Neuronal stem cell (in vitro differentiated cells): ENCODE results near the gene LCA5L.

ENCODE experiments used
- DNase-seq: peaks from one replicate; pipeline ENCODE4 v3.0.0-alpha.2; 2013; ENCODE audit warnings: low spot score
- H2AFZ ChIP-seq: one replicate; pipeline ENCODE4 v1.6.1; 2013; ENCODE audit warnings: mild to moderate bottlenecking, low read length, inconsistent platforms
- H2AK5ac ChIP-seq: 2 replicates; pipeline ENCODE4 v1.6.1; 2013; ENCODE audit warnings: low read depth, mild to moderate bottlenecking, inconsistent platforms, low read length, moderate library complexity, mixed read lengths
- H2BK120ac ChIP-seq: 2 replicates; pipeline ENCODE4 v1.6.1; 2013; ENCODE audit warnings: low read depth, mild to moderate bottlenecking, inconsistent platforms, low read length, moderate library complexity, mixed read lengths
- H2BK12ac ChIP-seq: one replicate; pipeline ENCODE4 v1.6.1; 2013; ENCODE audit warnings: low read length, inconsistent platforms
- H2BK15ac ChIP-seq: 2 replicates; pipeline ENCODE4 v1.6.1; 2013; ENCODE audit warnings: mild to moderate bottlenecking, low read length, inconsistent platforms, mixed read lengths
- H2BK5ac ChIP-seq: one replicate; pipeline ENCODE4 v1.6.1; 2013; ENCODE audit warnings: inconsistent platforms, mild to moderate bottlenecking, low read length, moderate library complexity
- H3K14ac ChIP-seq: one replicate; pipeline ENCODE4 v1.6.1; 2013; ENCODE audit warnings: low read length, inconsistent platforms
- H3K18ac ChIP-seq: 2 replicates; pipeline ENCODE4 v1.6.1; 2013; ENCODE audit warnings: low read length, inconsistent platforms
- H3K23ac ChIP-seq: 2 replicates; pipeline ENCODE4 v1.6.1; 2013; ENCODE audit warnings: low read depth, mild to moderate bottlenecking, mixed read lengths, low read length, inconsistent platforms; ENCODE audit not compliant: poor library complexity
- H3K27ac ChIP-seq: replicated peaks from 3 replicates; pipeline ENCODE4 v1.5.1; 2013; ENCODE audit warnings: low read length, inconsistent platforms
- H3K27me3 ChIP-seq, 3 experiments: 2 replicates each; pipeline ENCODE4 v1.6.1; 2013; ENCODE audit warnings: low read length in 3 of 3, mild to moderate bottlenecking in 2 of 3, inconsistent platforms in 1 of 3, low read depth in 1 of 3, mixed read lengths in 1 of 3, moderate library complexity in 1 of 3; ENCODE audit not compliant: control insufficient read depth in 3 of 3, insufficient read depth in 3 of 3
- H3K36me3 ChIP-seq, 2 donors: replicated peaks in 1 of 2; 2 replicates each; pipeline ENCODE4 v1.6.1; 2013; ENCODE audit warnings: low read length in 2 of 2; ENCODE audit not compliant: control insufficient read depth in 2 of 2, insufficient read depth in 2 of 2
- H3K4ac ChIP-seq: 2 replicates; pipeline ENCODE4 v1.6.1; 2013; ENCODE audit warnings: inconsistent platforms, mild to moderate bottlenecking, low read length, moderate library complexity
- H3K4me1 ChIP-seq, 2 donors: 1 replicate in 1 of 2; 2 replicates in 1 of 2; pipeline ENCODE4 v1.6.1; 2013; ENCODE audit warnings: low read length in 2 of 2, low read depth in 1 of 2; ENCODE audit not compliant: control insufficient read depth in 2 of 2, insufficient read depth in 1 of 2
- H3K4me2 ChIP-seq: one replicate; pipeline ENCODE4 v1.6.1; 2013; ENCODE audit warnings: mild to moderate bottlenecking, low read length, inconsistent platforms; ENCODE audit not compliant: insufficient read depth, poor library complexity, severe bottlenecking
- H3K4me3 ChIP-seq, 2 donors: 2 replicates each; pipeline ENCODE4 v1.5.1; 2013; ENCODE audit warnings: low read length in 2 of 2, mild to moderate bottlenecking in 2 of 2, inconsistent platforms in 1 of 2, moderate library complexity in 1 of 2
- H3K79me1 ChIP-seq: one replicate; pipeline ENCODE4 v1.6.1; 2013; ENCODE audit warnings: low read depth, mild to moderate bottlenecking, inconsistent platforms, low read length, moderate library complexity
- H3K9ac ChIP-seq: one replicate; pipeline ENCODE4 v1.6.1; 2013; ENCODE audit warnings: mild to moderate bottlenecking, low read depth, low read length, inconsistent platforms; ENCODE audit not compliant: poor library complexity
- H3K9me3 ChIP-seq, 2 donors: replicated peaks in 1 of 2; 2 replicates each; pipeline versions ENCODE3 to v1.6.1; 2013; ENCODE audit warnings: low read length in 2 of 2, mild to moderate bottlenecking in 2 of 2, inconsistent platforms in 1 of 2, low read depth in 1 of 2, mixed read lengths in 1 of 2, moderate library complexity in 1 of 2; ENCODE audit not compliant: control insufficient read depth in 2 of 2, insufficient read depth in 1 of 2
- H4K8ac ChIP-seq: one replicate; pipeline ENCODE4 v1.6.1; 2013; ENCODE audit warnings: low read depth, mild to moderate bottlenecking, inconsistent platforms, low read length, moderate library complexity
- H4K91ac ChIP-seq: one replicate; pipeline ENCODE4 v1.6.1; 2013; ENCODE audit warnings: low read length, low read depth, mild to moderate bottlenecking, inconsistent platforms; ENCODE audit not compliant: poor library complexity
- WGBS, 2 donors: extraction: QIAGEN DNeasy Blood & Tissue Kit; methylation state at CpG; one replicate each; pipeline ENCODE4 v1.1.7; 2013; ENCODE audit warnings: missing lambda C conversion rate in 2 of 2, mixed read lengths in 1 of 2; ENCODE audit not compliant: insufficient read length in 2 of 2, insufficient replicate concordance in 1 of 2; ENCODE audit errors: extremely low coverage in 2 of 2; 5-methylcytosine and 5-hydroxymethylcytosine counted together

The LCA5L gene

DNA sequence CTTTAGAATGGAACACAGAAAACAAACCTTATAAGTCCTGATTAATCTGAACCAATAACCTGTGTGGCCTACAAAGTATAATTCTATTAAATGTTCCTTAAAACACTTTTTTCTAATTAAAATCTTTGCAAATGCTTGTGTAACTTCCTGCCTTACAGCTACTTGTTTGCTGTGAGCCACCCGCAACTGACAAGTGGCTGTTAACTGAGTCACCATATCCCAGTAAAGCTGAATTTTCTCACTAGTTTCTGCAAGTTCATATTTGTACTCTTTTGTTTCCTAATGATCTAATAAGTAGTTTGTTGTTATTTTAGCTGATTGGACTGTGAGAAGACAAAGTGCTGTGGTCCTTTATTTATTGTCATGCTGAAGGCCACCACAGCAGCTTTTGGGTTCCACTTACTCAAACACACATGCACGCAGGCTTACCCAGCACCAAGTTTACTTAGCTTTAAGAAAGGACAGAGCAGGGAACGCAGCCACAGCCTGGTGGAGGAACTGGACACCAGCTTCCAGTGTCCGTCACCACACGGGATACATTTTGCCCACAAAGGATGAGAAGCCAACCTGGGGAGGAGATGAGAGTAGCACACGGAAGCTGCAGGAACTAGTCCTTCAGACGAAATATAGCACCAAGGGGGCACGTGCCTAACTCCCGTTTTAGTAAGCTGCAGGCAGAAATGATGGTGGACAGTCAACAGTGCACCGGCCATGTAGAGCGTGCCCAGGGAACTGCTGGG is 47.8 kb downstream of the LCA5L start:
- H2AFZ ChIP-seq, result no peak overlapping the region

DNA sequence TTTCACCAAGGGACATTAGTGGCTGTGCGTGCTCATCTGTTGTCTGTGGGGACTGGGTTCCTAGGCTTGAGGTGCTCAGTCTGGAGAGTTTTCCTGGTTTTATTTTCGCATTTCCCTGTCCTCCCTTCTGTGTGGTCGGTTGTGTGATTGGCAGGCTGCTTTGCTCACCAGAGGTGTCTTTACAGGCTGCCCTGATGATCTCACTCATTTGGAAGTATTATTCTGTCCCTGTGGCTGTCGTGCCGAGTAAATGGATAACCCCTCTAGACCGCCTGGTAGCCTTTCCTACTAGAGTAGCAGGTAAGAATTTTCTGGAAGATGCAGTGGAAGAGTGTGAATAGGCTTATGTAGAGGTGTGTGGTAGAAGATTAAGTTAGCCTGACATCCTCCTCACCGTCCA is 52.6 kb downstream of the LCA5L start:
- H3K23ac ChIP-seq, result no peak overlapping the region
- H2BK15ac ChIP-seq, result no peak overlapping the region
- H3K9ac ChIP-seq, result no peak overlapping the region
- no peak overlapping the region for H3K14ac ChIP-seq
- H2BK120ac ChIP-seq, result no peak overlapping the region
- no peak for DNase-seq
- no peak overlapping the region for H3K4me3 ChIP-seq
- H4K8ac ChIP-seq, result no peak overlapping the region
- H2BK12ac ChIP-seq, result no peak overlapping the region
- H3K4me2 ChIP-seq, result no peak overlapping the region
- no peaks in the 10 kb centered on the region for H3K27me3 ChIP-seq
- no peaks in the 10 kb centered on the region for H3K9me3 ChIP-seq
- no peak overlapping the region for H2BK5ac ChIP-seq
- peaks cover 9 to 66% of the 10 kb centered on the region in 2 donors for H3K36me3 ChIP-seq
- H3K27ac ChIP-seq, result peak overlapping the region; percentile 24
- no peak overlapping the region for H4K91ac ChIP-seq
- H2AFZ ChIP-seq, result no peak overlapping the region
- H2AK5ac ChIP-seq, result no peak overlapping the region
- H3K4me1 ChIP-seq, result peaks cover 0 to 22% of the 10 kb centered on the region in 2 donors
- no peak overlapping the region for H3K18ac ChIP-seq
- peaks cover 4% of the 10 kb centered on the region for H3K79me1 ChIP-seq
- no peak overlapping the region for H3K4ac ChIP-seq
- no CpG with 5 or more reads among the region's 7 CpGs for WGBS, 2 donors

More for the DNA sequence above, 47.8 kb downstream of the LCA5L start:
- Histone ChIP-seq H3K36me3 (peaks cover 10 to 46% of the 10 kb centered on the region in 2 donors), H3K27ac (no peak overlapping the region), H3K4me2 (no peak overlapping the region), H4K8ac (no peak overlapping the region), H2BK5ac (no peak overlapping the region), H3K79me1 (no peaks in the 10 kb centered on the region), H2BK120ac (no peak overlapping the region), H3K4ac (no peak overlapping the region), H3K18ac (no peak overlapping the region), H4K91ac (no peak overlapping the region), H3K4me1 (peaks cover 0 to 2% of the 10 kb centered on the region in 2 donors), H3K9me3 (no peaks in the 10 kb centered on the region), H3K27me3 (no peaks in the 10 kb centered on the region), H2BK15ac (no peak overlapping the region), H2BK12ac (no peak overlapping the region), H3K4me3 (no peak overlapping the region), H3K23ac (no peak overlapping the region), H3K9ac (no peak overlapping the region), H3K14ac (no peak overlapping the region), H2AK5ac (no peak overlapping the region)
- no peak for DNase-seq
- WGBS, 2 donors, result no CpG with 5 or more reads among the region's 11 CpGs

DNA sequence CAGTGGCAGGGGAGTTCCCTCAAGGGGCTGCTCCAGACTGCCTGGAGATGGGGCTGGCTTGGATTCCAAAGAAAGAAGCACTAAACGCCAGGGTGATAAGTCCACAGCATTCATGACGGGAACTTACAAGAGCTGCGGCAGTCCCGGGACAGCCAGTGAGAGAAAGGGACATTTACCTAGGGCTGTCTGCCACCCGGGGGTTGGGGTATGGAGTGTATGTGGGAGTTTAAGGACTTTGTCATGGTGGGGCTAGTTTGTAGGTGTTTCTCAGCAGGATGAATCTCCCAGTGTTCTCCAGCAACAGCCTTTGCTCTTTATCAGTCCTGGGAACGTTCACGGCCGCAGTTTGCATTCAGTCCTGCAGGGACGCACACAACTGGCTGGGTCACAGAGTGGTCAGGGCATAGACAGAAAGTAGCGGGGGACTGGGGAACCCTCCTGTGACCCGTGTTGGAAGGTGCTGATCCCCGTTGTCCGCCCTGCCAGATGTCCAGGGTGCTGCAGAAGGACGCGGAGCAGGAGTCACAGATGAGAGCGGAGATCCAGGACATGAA is 55.3 kb downstream of the LCA5L start:
- no peak overlapping the region for H2AFZ ChIP-seq
- H3K27me3 ChIP-seq, result no peaks in the 10 kb centered on the region
- H3K4me1 ChIP-seq, result peaks cover 0 to 24% of the 10 kb centered on the region in 2 donors
- no peak overlapping the region for H2BK12ac ChIP-seq
- no peak overlapping the region for H3K14ac ChIP-seq
- no peak overlapping the region for H3K27ac ChIP-seq
- H3K4me3 ChIP-seq, result no peak overlapping the region
- no peak overlapping the region for H4K8ac ChIP-seq
- peak overlapping the region; percentile 1 for H3K23ac ChIP-seq
- no CpG with 5 or more reads among the region's 16 CpGs for WGBS, 2 donors
- no peak overlapping the region for H2BK15ac ChIP-seq
- H2BK5ac ChIP-seq, result no peak overlapping the region
- no peak overlapping the region for H3K18ac ChIP-seq
- peaks cover 4 to 48% of the 10 kb centered on the region in 2 donors for H3K36me3 ChIP-seq
- peaks cover 8% of the 10 kb centered on the region for H3K79me1 ChIP-seq
- no peaks in the 10 kb centered on the region for H3K9me3 ChIP-seq
- no peak overlapping the region for H4K91ac ChIP-seq
- no peak overlapping the region for H3K4ac ChIP-seq
- H3K4me2 ChIP-seq, result no peak overlapping the region
- H3K9ac ChIP-seq, result peak overlapping the region; percentile 32
- no peak overlapping the region for H2AK5ac ChIP-seq
- no peak for DNase-seq
- H2BK120ac ChIP-seq, result no peak overlapping the region

DNA sequence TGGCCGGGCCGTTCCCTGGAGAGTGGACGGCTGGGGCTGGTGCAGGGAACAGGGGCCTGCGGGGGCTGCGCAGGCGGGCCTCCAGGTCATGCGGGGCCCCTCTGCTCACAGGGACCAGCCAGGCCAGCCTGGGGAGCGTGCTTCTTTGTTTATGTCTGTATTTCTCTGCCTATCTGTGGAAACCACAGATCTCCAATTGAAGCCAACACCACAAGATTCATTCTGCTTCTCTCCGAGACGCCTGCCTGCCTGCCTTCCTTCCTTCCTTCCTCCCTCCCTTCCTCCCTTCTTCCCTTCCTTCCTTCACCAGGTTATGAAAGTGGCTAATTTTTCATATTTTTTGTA is 56.8 kb downstream of the LCA5L start:
- no peak overlapping the region for H3K9ac ChIP-seq
- no peak overlapping the region for H2BK12ac ChIP-seq
- H3K27ac ChIP-seq, result no peak overlapping the region
- peak overlapping the region; percentile 68 for H3K18ac ChIP-seq
- peaks cover 9% of the 10 kb centered on the region for H3K79me1 ChIP-seq
- H2BK120ac ChIP-seq, result no peak overlapping the region
- H3K4ac ChIP-seq, result no peak overlapping the region
- no peak overlapping the region for H2BK5ac ChIP-seq
- no CpG with 5 or more reads among the region's 10 CpGs for WGBS, 2 donors
- no peak overlapping the region for H4K91ac ChIP-seq
- H3K14ac ChIP-seq, result no peak overlapping the region
- H3K36me3 ChIP-seq, result peaks cover 2 to 34% of the 10 kb centered on the region in 2 donors
- H2AFZ ChIP-seq, result peak overlapping the region; percentile 63
- no peak overlapping the region for H2BK15ac ChIP-seq
- H4K8ac ChIP-seq, result no peak overlapping the region
- H3K4me3 ChIP-seq, result peak overlapping the region in 1 of 2 donors; percentile 49
- H3K4me1 ChIP-seq, result peaks cover 0 to 24% of the 10 kb centered on the region in 2 donors
- H2AK5ac ChIP-seq, result no peak overlapping the region
- H3K9me3 ChIP-seq, result no peaks in the 10 kb centered on the region
- no peaks in the 10 kb centered on the region for H3K27me3 ChIP-seq
- H3K23ac ChIP-seq, result peak overlapping the region; percentile 61
- no peak for DNase-seq
- no peak overlapping the region for H3K4me2 ChIP-seq
